GM12801 (cell line): ENCODE data around the gene LHX1.

Experiments used
- CTCF ChIP-seq: IDR thresholded peaks from one replicate; pipeline ENCODE4 v1.5.1; 2011; ENCODE audit warnings: control low read depth; ENCODE audit not compliant: insufficient read length; ENCODE audit errors: extremely low read depth

Gene LHX1

GRCh38 chr17:36913132-36913531 is 24.1 kb upstream of the LHX1 start:
- TF ChIP-seq CTCF: no peak

- TF ChIP-seq CTCF: no peak
Observed at GRCh38 chr17:36918211-36918691, 19.0 kb upstream of the LHX1 start.

GRCh38 chr17:36919407-36919968 is 17.8 kb upstream of the LHX1 start:
- no peak for TF ChIP-seq CTCF

- no peak for TF ChIP-seq CTCF
Observed at GRCh38 chr17:36920032-36921005, 17.0 kb upstream of the LHX1 start.

GRCh38 chr17:36921095-36921851 is 16.0 kb upstream of the LHX1 start:
- no peak for TF ChIP-seq CTCF

- no peak for TF ChIP-seq CTCF
Observed at GRCh38 chr17:36922175-36922574, 15.1 kb upstream of the LHX1 start.

- no peak for TF ChIP-seq CTCF
Observed at GRCh38 chr17:36923814-36924221, 13.5 kb upstream of the LHX1 start.
